A673 (cell line): ENCODE measurements around the gene ADGRG1. TPM values are rescaled to one million over a fixed set of nuclear protein-coding genes. Genes with fewer than 3 reads are reported as not detected.

Experiments
- BruUV-seq: library from RNA; stranded (reverse); fragments of 400-500 nt; replicated peaks from 2 replicates; lab custom pipeline; 2021; lab: Mats Ljungman, UMichigan
- CTCF ChIA-PET: fragments of 300-600 bp; sonication (Branson Sonifier 250); formaldehyde crosslinking; loops from one replicate; lab custom pipeline; 2022; ENCODE audit warnings: antibody characterized with exemption; lab: Charles Lee
- POLR2A ChIA-PET: fragments of 300-600 bp; sonication (Branson Sonifier 250); formaldehyde crosslinking; loops from one replicate; lab custom pipeline; 2022; ENCODE audit warnings: antibody characterized with exemption; ENCODE audit not compliant: low non-redundant PET; lab: Charles Lee
- DNase-seq: peaks from one replicate; pipeline ENCODE4 v3.0.0-alpha.2; 2015; ENCODE audit warnings: low spot score
- H3K27ac ChIP-seq: fragments of 200-600 bp; sonication (generic); 2 replicates; pipeline ENCODE4 v1.5.1; 2016; ENCODE audit warnings: mixed run types, low read depth, mild to moderate bottlenecking, mixed read lengths, antibody characterized with exemption, low read length; ENCODE audit not compliant: poor library complexity, severe bottlenecking
- H3K27me3 ChIP-seq: fragments of 200-600 bp; sonication (generic); replicated peaks from 2 replicates; pipeline ENCODE4 v1.6.1; 2017; ENCODE audit warnings: mixed run types, low read depth, mild to moderate bottlenecking, mixed read lengths, antibody characterized with exemption, low read length; ENCODE audit not compliant: insufficient read depth, poor library complexity
- H3K36me3 ChIP-seq: fragments of 200-600 bp; sonication (generic); 2 replicates; pipeline ENCODE4 v1.6.1; 2016; ENCODE audit warnings: mixed run types, mild to moderate bottlenecking, mixed read lengths, antibody characterized with exemption, low read length; ENCODE audit not compliant: insufficient read depth, poor library complexity, severe bottlenecking
- H3K4me1 ChIP-seq: fragments of 200-600 bp; sonication (generic); 2 replicates; pipeline ENCODE4 v1.6.1; 2017; ENCODE audit warnings: mixed run types, mild to moderate bottlenecking, mixed read lengths, antibody characterized with exemption, low read length; ENCODE audit not compliant: insufficient read depth, poor library complexity, severe bottlenecking
- H3K4me3 ChIP-seq: fragments of 200-600 bp; sonication (generic); 2 replicates; pipeline ENCODE4 v1.5.1; 2016; ENCODE audit warnings: low read depth, mixed run types, mild to moderate bottlenecking, mixed read lengths, low read length; ENCODE audit not compliant: poor library complexity, severe bottlenecking
- H3K9me3 ChIP-seq: fragments of 200-600 bp; sonication (generic); 2 replicates; pipeline ENCODE4 v1.6.1; 2016; ENCODE audit warnings: mixed run types, low read depth, mild to moderate bottlenecking, mixed read lengths, antibody characterized with exemption, low read length; ENCODE audit not compliant: poor library complexity, severe bottlenecking
- EZH2 ChIP-seq: fragments of 200-600 bp; sonication (generic); IDR thresholded peaks from 2 replicates; pipeline ENCODE4 v1.6.1; 2017; ENCODE audit warnings: borderline replicate concordance, low read depth, mild to moderate bottlenecking, mixed read lengths, antibody characterized with exemption, low read length; ENCODE audit not compliant: poor library complexity, severe bottlenecking
- intact Hi-C: fragments of 100-400 bp; cut with micrococcal nuclease; formaldehyde crosslinking; loops from one replicate; pipeline ENCODE4 v1.10.0; 2022; ENCODE audit not compliant: unreplicated experiment
- total RNA-seq: library from RNA; stranded (reverse); gene quantifications from 2 replicates; pipeline ENCODE4 v1.2.3, GENCODE V29; 2021
- TF ChIP-seq, protein P1 (sequence below): fragments of 300-800, 200-600 bp; sonication (generic); conservative IDR thresholded peaks from 2 replicates; pipeline ENCODE4 v1.5.1; 2017; ENCODE audit warnings: low read depth, mild to moderate bottlenecking, antibody characterized with exemption, low read length, moderate library complexity, mixed read lengths

The ADGRG1 gene
- total RNA-seq, 1 experiment from 2014 or later = 0.75 TPM

- no TSS peak for BruUV-seq
- intact Hi-C loops = no loop called here
- CTCF ChIA-PET = no interaction called here
- POLR2A ChIA-PET = no interaction called here
- no peaks in the 10 kb centered on the region for H3K36me3 ChIP-seq
- no peaks in the 10 kb centered on the region for H3K27me3 ChIP-seq
- H3K4me3 ChIP-seq = no peak overlapping the region
- H3K27ac ChIP-seq = no peak overlapping the region
- TF ChIP-seq, protein P1, sequence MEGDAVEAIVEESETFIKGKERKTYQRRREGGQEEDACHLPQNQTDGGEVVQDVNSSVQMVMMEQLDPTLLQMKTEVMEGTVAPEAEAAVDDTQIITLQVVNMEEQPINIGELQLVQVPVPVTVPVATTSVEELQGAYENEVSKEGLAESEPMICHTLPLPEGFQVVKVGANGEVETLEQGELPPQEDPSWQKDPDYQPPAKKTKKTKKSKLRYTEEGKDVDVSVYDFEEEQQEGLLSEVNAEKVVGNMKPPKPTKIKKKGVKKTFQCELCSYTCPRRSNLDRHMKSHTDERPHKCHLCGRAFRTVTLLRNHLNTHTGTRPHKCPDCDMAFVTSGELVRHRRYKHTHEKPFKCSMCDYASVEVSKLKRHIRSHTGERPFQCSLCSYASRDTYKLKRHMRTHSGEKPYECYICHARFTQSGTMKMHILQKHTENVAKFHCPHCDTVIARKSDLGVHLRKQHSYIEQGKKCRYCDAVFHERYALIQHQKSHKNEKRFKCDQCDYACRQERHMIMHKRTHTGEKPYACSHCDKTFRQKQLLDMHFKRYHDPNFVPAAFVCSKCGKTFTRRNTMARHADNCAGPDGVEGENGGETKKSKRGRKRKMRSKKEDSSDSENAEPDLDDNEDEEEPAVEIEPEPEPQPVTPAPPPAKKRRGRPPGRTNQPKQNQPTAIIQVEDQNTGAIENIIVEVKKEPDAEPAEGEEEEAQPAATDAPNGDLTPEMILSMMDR = no peak
- TF ChIP-seq EZH2 = no peak
- no peak for DNase-seq
- H3K4me1 ChIP-seq = peaks cover 3% of the 10 kb centered on the region
- H3K9me3 ChIP-seq = no peaks in the 10 kb centered on the region
Observed at GRCh38 chr16:57611181-57611580, 17.2 kb upstream of the ADGRG1 start.

- CTCF ChIA-PET = no interaction called here
Observed at GRCh38 chr16:57611706-57612105, 16.7 kb upstream of the ADGRG1 start.

DNA sequence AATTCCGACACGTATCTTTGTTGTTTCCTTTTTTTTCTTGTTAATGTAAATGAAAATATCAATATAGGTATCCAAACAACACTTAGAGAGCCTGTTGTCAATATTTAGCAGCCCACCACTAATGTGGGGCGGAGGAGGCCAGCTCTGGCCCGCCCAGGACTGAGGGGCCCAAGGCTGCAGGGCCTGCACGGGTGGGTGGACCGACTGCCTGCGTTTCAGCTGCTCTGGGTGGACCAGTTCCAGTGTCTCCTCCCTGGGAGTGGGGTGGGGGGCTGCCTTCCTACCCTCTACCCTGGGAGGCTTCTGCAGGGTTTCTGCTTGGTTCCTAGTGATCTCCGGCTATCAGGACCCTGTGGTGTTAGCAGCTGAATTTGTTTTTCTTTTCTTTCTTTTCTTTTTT, 15.9 kb upstream of the ADGRG1 start:
- no TSS peak for BruUV-seq
- Histone ChIP-seq H3K27me3 (no peaks in the 10 kb centered on the region), H3K4me3 (no peak overlapping the region), H3K36me3 (no peaks in the 10 kb centered on the region), H3K4me1 (peaks cover 3% of the 10 kb centered on the region), H3K27ac (no peak overlapping the region), H3K9me3 (no peaks in the 10 kb centered on the region)
- intact Hi-C loops = no loop called here
- POLR2A ChIA-PET = interaction anchor here (0.7 kb wide), 1 partner anchor 516 kb away, joined by 27 read pairs; the partner anchor contains the start of gene CFAP20
- DNase-seq = no peak
- TF ChIP-seq, protein P1 = no peak
- no peak for TF ChIP-seq EZH2
- CTCF ChIA-PET = no interaction called here

More at GRCh38 chr16:57611706-57612105, 16.7 kb upstream of the ADGRG1 start:
- Histone ChIP-seq H3K4me3 (no peak overlapping the region), H3K27ac (no peak overlapping the region), H3K4me1 (peaks cover 3% of the 10 kb centered on the region), H3K36me3 (no peaks in the 10 kb centered on the region), H3K9me3 (no peaks in the 10 kb centered on the region), H3K27me3 (no peaks in the 10 kb centered on the region)
- POLR2A ChIA-PET = no interaction called here
- no TSS peak for BruUV-seq
- TF ChIP-seq, protein P1 = no peak
- TF ChIP-seq EZH2 = no peak
- intact Hi-C loops = no loop called here
- no peak for DNase-seq
